A549 (cell line): Measurements from ENCODE around the gene HMGN1. TPM values are rescaled to one million over a fixed set of nuclear protein-coding genes. Genes with fewer than 3 reads are reported as not detected.

Experiments used
- ATAC-seq, 2 experiments: fragments of 200-7000 bp in 1 of 2; fragments of >200 bp in 1 of 2; cut with Nextera tagmentation in 1 of 2; cut with Tn5 transposase in 1 of 2; 3 replicates each; pipeline versions ENCODE4 v1.8.0 to v1.9.1; 2018 to 2020; ENCODE audit warnings: mild to moderate bottlenecking in 1 of 2, moderate library complexity in 1 of 2
- CTCF ChIA-PET: fragments of 300-600 bp; sonication (Branson Sonifier 250); formaldehyde crosslinking; extraction: SDS; loops from one replicate; lab custom pipeline; 2021; ENCODE audit warnings: antibody characterized with exemption, inconsistent platforms; lab: Yijun Ruan, JAX
- POLR2A ChIA-PET: fragments of 350-600 bp; formaldehyde crosslinking; extraction: SDS; loops from one replicate; lab custom pipeline; 2021; ENCODE audit warnings: antibody characterized with exemption, inconsistent platforms; lab: Yijun Ruan, JAX
- DNase-seq, 2 experiments: peaks; one replicate each; pipeline versions ENCODE4 v3.0.0 to v3.0.0-alpha.2; 2011 to 2016; ENCODE audit warnings: low read depth in 1 of 2, low spot score in 1 of 2
- FAIRE-seq: peaks from 2 replicates; lab custom pipeline; 2011; peaks lifted over from hg19 to GRCh38; lab: Jason Lieb, UNC
- H3K27ac ChIP-seq, 2 experiments: fragments of >200 bp; sonication (Bioruptor Twin); formaldehyde crosslinking; 3 replicates each; pipeline ENCODE4 v1.5.1; 2016 to 2017
- H3K4me1 ChIP-seq: fragments of >200 bp; sonication (Bioruptor Twin); formaldehyde crosslinking; 3 replicates; pipeline ENCODE4 v1.6.1; 2016
- H3K4me2 ChIP-seq: fragments of >200 bp; sonication (Bioruptor Twin); formaldehyde crosslinking; 3 replicates; pipeline ENCODE4 v1.6.1; 2016
- H3K4me3 ChIP-seq: fragments of >200 bp; sonication (Bioruptor Twin); formaldehyde crosslinking; 3 replicates; pipeline ENCODE4 v1.5.1; 2016
- H3K9me3 ChIP-seq: fragments of >200 bp; sonication (Bioruptor Twin); formaldehyde crosslinking; 3 replicates; pipeline ENCODE4 v1.6.1; 2016
- ATOH8 ChIP-seq: fragments of 250-450 bp; sonication (Bioruptor Pico); IDR thresholded peaks from 2 replicates; pipeline ENCODE4 v1.5.0; 2020; ENCODE audit warnings: low read depth, mild to moderate bottlenecking, moderate library complexity
- BCL3 ChIP-seq: fragments of >200 bp; sonication (Bioruptor Twin); formaldehyde crosslinking; IDR thresholded peaks from 3 replicates; pipeline ENCODE4 v1.6.1; 2016
- HOXB13 ChIP-seq: fragments of 250-450 bp; sonication (Bioruptor Pico); IDR thresholded peaks from 2 replicates; pipeline ENCODE4 v1.5.0; 2020; ENCODE audit warnings: low read depth, mild to moderate bottlenecking, moderate library complexity
- JUN ChIP-seq, 2 experiments: fragments of >200 bp; sonication (Bioruptor Twin); formaldehyde crosslinking; IDR thresholded peaks; 2 replicates in 1 of 2; 3 replicates in 1 of 2; pipeline ENCODE4 v1.6.1; 2016 to 2017
- MAX ChIP-seq: IDR thresholded peaks from 2 replicates; pipeline ENCODE4 v1.6.1; 2012
- MYC ChIP-seq: IDR thresholded peaks from 2 replicates; pipeline ENCODE4 v1.6.1; 2012; ENCODE audit warnings: mild to moderate bottlenecking, inconsistent platforms, low read length, improper control_type of control experiment, borderline replicate concordance
- PBX3 ChIP-seq: IDR thresholded peaks from 2 replicates; pipeline ENCODE4 v1.6.1; 2012
- POLR2A ChIP-seq: IDR thresholded peaks from 2 replicates; pipeline ENCODE4 v1.6.1; 2012; ENCODE audit warnings: mild to moderate bottlenecking, low read length
- POLR2AphosphoS2 ChIP-seq: conservative IDR thresholded peaks from 2 replicates; pipeline ENCODE4 v1.6.1; 2012; ENCODE audit warnings: low read length, improper control_type of control experiment, inconsistent platforms
- REST ChIP-seq: fragments of 200-600 bp; sonication (generic); IDR thresholded peaks from 2 replicates; pipeline ENCODE4 v1.6.1; 2016; ENCODE audit warnings: antibody characterized with exemption, mild to moderate bottlenecking, moderate library complexity
- ZSCAN20 ChIP-seq: fragments of 250-450 bp; sonication (Bioruptor Pico); IDR thresholded peaks from 2 replicates; pipeline ENCODE4 v1.8.0; 2022; ENCODE audit warnings: mild to moderate bottlenecking, moderate library complexity
- WGBS: methylation state at CpG from one replicate; pipeline ENCODE4 v1.1.6; 2017; ENCODE audit errors: missing lambda C conversion rate; 5-methylcytosine and 5-hydroxymethylcytosine counted together
- polyA minus RNA-seq: library from RNA; depleted of rRNA, polyadenylated mRNA; stranded (reverse); fragments of >200 nt; gene quantifications from 2 replicates; pipeline ENCODE4 v1.2.3, GENCODE V29; 2011; rRNA and poly(A)+ RNA removed
- polyA plus RNA-seq, 4 experiments: library from polyadenylated mRNA; depleted of rRNA in 3 of 4; stranded (reverse); fragments of >200 nt; fragmentation: RNase III in 1 of 4; extraction: RNeasy Plus Mini Kit Qiagen cat#74134 plus additional on column Dnase treatment in 1 of 4; gene quantifications; 2 replicates in 3 of 4; 3 replicates in 1 of 4; pipeline ENCODE4 v1.2.3, GENCODE V29; 2011 to 2017

The HMGN1 gene
- polyA plus RNA-seq (2011; rRNA removed) (173 and 222 TPM in 2 replicates), polyA plus RNA-seq (2017; fragmentation: RNase III; extraction: RNeasy Plus Mini Kit Qiagen cat#74134 plus additional on column Dnase treatment) (256 to 269 TPM (median 265 TPM) in 3 replicates), polyA minus RNA-seq (17.6 and 20.0 TPM in 2 replicates)
- 78.0 and 85.1 TPM in 2 replicates for polyA plus RNA-seq (2012; cell fraction: cytosol; rRNA removed)
- polyA plus RNA-seq (2012; cell fraction: nucleus; rRNA removed): 46.9 and 71.9 TPM in 2 replicates

- Histone ChIP-seq H3K4me1 (peaks cover 26% of the 10 kb centered on the region; the same call in 2 of the 3 replicates), H3K27ac (peak within 1 kb of the TSS; percentile 94 to 100), H3K4me2 (peak within 1 kb of the TSS; percentile 95), H3K4me3 (peak within 1 kb of the TSS; percentile 64), H3K9me3 (no peaks in the 10 kb centered on the region)
- ATAC-seq (peak; percentile 67 to 81), FAIRE-seq (no peak), DNase-seq (peak; percentile 17 to 69)
- 0% methylated on average over 23 of the region's 116 CpGs for WGBS
- POLR2A ChIA-PET: interaction anchor here (0.5 to 3.8 kb wide), 9 partner anchors 18 to 165 kb away, joined by 3 to 20 read pairs (median 5); partner anchors contain the start of genes BRWD1 and PSMG1
- TF ChIP-seq JUN (IDR thresholded peaks at IDR 0.05) (peak in 1 of 2 experiments; percentile 55; a peak in 2 of 5 replicates), REST (0 out of 2 replicates have a peak, but pooled peaks have one; percentile 1), MAX (peak; percentile 29), HOXB13 (no peak), POLR2A (peak; percentile 67), PBX3 (no peak), MYC (peak; percentile 51; the same call in 1 of the 2 replicates), BCL3 (peak; percentile 73; the same call in 2 of the 3 replicates)
- CTCF ChIA-PET: interaction anchor here (0.8 to 2.0 kb wide), 3 partner anchors 32 to 44 kb away, joined by 3 to 6 read pairs (median 3); a partner anchor contains a TSS
These were observed at the start of gene HMGN1 for GRCh38 chr21:39348355-39349210. Gene HMGN1, minus strand, starts transcription at chr21:39349088. Its CDS starts 171 bp downstream, at chr21:39348917.

- DNase-seq: no peak
- Histone ChIP-seq H3K4me3 (no peak overlapping the region), H3K4me1 (no peaks in the 10 kb centered on the region), H3K9me3 (no peaks in the 10 kb centered on the region), H3K27ac (no peak overlapping the region), H3K4me2 (no peak overlapping the region)
- TF ChIP-seq JUN (IDR thresholded peaks at IDR 0.05) (no peak), ATOH8 (no peak), ZSCAN20 (CRISPR knock-in tag) (no peak), POLR2AphosphoS2 (no peak)
- ATAC-seq: no peak
- FAIRE-seq: no peak
- CTCF ChIA-PET: interaction anchor here (1.6 kb wide), 1 partner anchor 25 kb away, joined by 4 read pairs; no protein-coding TSS in a partner anchor
- 93% methylated on average over 11 of the region's 11 CpGs for WGBS
- POLR2A ChIA-PET: no interaction called here
These were observed 48.9 kb upstream of the HMGN1 start for GRCh38 chr21:39397646-39398385.
